Measurements from ENCODE around the gene CASR.

The CASR gene

GRCh38 chr3:122268257-122269024 is 85.0 kb downstream of the CASR start:
- H3K9me3 ChIP-seq (ENCODE audit: control insufficient read depth in 5 of 5, low read length in 5 of 5) = no peaks in the 10 kb centered on the region
- H3K9ac ChIP-seq (ENCODE audit: low read length in 5 of 5) = no peak overlapping the region
- no peak overlapping the region for H3K4me3 ChIP-seq (ENCODE audit: low read depth in 1 of 5, low read length in 5 of 5)
- H3K36me3 ChIP-seq (ENCODE audit: control insufficient read depth in 5 of 5, insufficient read depth in 5 of 5, low read length in 5 of 5) = no peaks in the 10 kb centered on the region
- peaks cover 0 to 6% (median 0%) of the 10 kb centered on the region in 5 donors for H3K4me1 ChIP-seq (ENCODE audit: control insufficient read depth in 5 of 5, insufficient read depth in 5 of 5, low read length in 5 of 5)
- no peaks in the 10 kb centered on the region for H3K27me3 ChIP-seq (ENCODE audit: control insufficient read depth in 5 of 5, insufficient read depth in 4 of 5, low read length in 5 of 5)
- H3K27ac ChIP-seq (ENCODE audit: low read depth, low read length) = no peak overlapping the region

DNA sequence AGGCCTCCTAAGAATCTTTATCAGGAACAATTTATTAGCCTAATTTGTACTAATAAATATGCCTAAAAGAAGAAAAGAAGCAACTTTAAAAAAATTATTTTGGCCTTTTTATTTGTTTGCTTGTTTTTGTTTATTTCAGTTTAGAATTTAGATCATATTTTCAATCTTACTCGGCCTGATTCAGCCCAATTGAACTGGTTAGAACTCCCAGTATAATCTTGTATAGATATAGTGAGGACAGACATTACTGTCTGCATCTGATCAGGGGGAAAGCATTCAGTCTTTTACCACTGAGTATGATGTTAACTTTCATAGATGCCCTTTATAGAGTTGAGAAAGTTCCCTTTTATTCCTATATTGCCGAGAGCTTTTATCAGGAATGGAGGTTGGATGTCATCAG is 85.6 kb downstream of the CASR start:
- Histone ChIP-seq H3K36me3 (ENCODE audit: control insufficient read depth in 5 of 5, insufficient read depth in 5 of 5, low read length in 5 of 5) (no peaks in the 10 kb centered on the region), H3K9ac (ENCODE audit: low read length in 5 of 5) (no peak overlapping the region), H3K4me1 (ENCODE audit: control insufficient read depth in 5 of 5, insufficient read depth in 5 of 5, low read length in 5 of 5) (peaks cover 0 to 6% (median 0%) of the 10 kb centered on the region in 5 donors), H3K27ac (ENCODE audit: low read depth, low read length) (no peak overlapping the region), H3K27me3 (ENCODE audit: control insufficient read depth in 5 of 5, insufficient read depth in 4 of 5, low read length in 5 of 5) (no peaks in the 10 kb centered on the region), H3K4me3 (ENCODE audit: low read depth in 1 of 5, low read length in 5 of 5) (no peak overlapping the region), H3K9me3 (ENCODE audit: control insufficient read depth in 5 of 5, low read length in 5 of 5) (no peaks in the 10 kb centered on the region)

- Histone ChIP-seq H3K9me3 (ENCODE audit: control insufficient read depth in 5 of 5, low read length in 5 of 5) (no peaks in the 10 kb centered on the region), H3K4me1 (ENCODE audit: control insufficient read depth in 5 of 5, insufficient read depth in 5 of 5, low read length in 5 of 5) (peaks cover 0 to 3% (median 0%) of the 10 kb centered on the region in 5 donors), H3K4me3 (ENCODE audit: low read depth in 1 of 5, low read length in 5 of 5) (no peak overlapping the region), H3K27me3 (ENCODE audit: control insufficient read depth in 5 of 5, insufficient read depth in 4 of 5, low read length in 5 of 5) (no peaks in the 10 kb centered on the region), H3K9ac (ENCODE audit: low read length in 5 of 5) (no peak overlapping the region), H3K36me3 (ENCODE audit: control insufficient read depth in 5 of 5, insufficient read depth in 5 of 5, low read length in 5 of 5) (no peaks in the 10 kb centered on the region), H3K27ac (ENCODE audit: low read depth, low read length) (no peak overlapping the region)
Measured at GRCh38 chr3:122271246-122271898, 87.9 kb downstream of the CASR start.

- Histone ChIP-seq H3K36me3 (ENCODE audit: control insufficient read depth in 5 of 5, insufficient read depth in 5 of 5, low read length in 5 of 5) (no peaks in the 10 kb centered on the region), H3K9me3 (ENCODE audit: control insufficient read depth in 5 of 5, low read length in 5 of 5) (no peaks in the 10 kb centered on the region), H3K4me1 (ENCODE audit: control insufficient read depth in 5 of 5, insufficient read depth in 5 of 5, low read length in 5 of 5) (peaks cover 0 to 3% (median 0%) of the 10 kb centered on the region in 5 donors), H3K27me3 (ENCODE audit: control insufficient read depth in 5 of 5, insufficient read depth in 4 of 5, low read length in 5 of 5) (no peaks in the 10 kb centered on the region), H3K27ac (ENCODE audit: low read depth, low read length) (no peak overlapping the region), H3K9ac (ENCODE audit: low read length in 5 of 5) (no peak overlapping the region), H3K4me3 (ENCODE audit: low read depth in 1 of 5, low read length in 5 of 5) (no peak overlapping the region)
Measured at GRCh38 chr3:122272879-122273278, 89.4 kb downstream of the CASR start.

DNA sequence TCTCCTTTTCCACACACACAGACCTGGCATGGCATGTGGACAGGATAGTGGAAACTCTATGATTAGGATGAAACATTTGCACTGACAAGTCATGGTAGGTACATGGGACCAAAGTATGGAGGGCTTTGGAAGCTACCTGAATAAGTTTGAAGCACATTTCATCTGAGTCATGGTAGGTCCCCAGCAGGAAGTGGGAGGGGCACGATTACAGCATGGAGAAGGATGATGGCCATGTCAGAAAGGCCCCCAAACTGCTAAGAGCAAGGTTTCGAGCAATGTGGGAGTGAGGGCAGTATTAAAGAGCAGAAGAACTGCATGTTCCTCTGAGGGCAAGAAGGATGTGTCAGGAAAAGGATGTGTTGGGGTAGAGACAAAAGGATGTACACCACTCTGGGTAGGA is 90.0 kb downstream of the CASR start:
- Histone ChIP-seq H3K27me3 (ENCODE audit: control insufficient read depth in 5 of 5, insufficient read depth in 4 of 5, low read length in 5 of 5) (peaks cover 0 to 2% (median 0%) of the 10 kb centered on the region in 5 donors), H3K4me3 (ENCODE audit: low read depth in 1 of 5, low read length in 5 of 5) (no peak overlapping the region), H3K9me3 (ENCODE audit: control insufficient read depth in 5 of 5, low read length in 5 of 5) (no peaks in the 10 kb centered on the region), H3K27ac (ENCODE audit: low read depth, low read length) (no peak overlapping the region), H3K36me3 (ENCODE audit: control insufficient read depth in 5 of 5, insufficient read depth in 5 of 5, low read length in 5 of 5) (no peaks in the 10 kb centered on the region), H3K9ac (ENCODE audit: low read length in 5 of 5) (no peak overlapping the region), H3K4me1 (ENCODE audit: control insufficient read depth in 5 of 5, insufficient read depth in 5 of 5, low read length in 5 of 5) (no peaks in the 10 kb centered on the region)

GRCh38 chr3:122281891-122282290 is 98.4 kb downstream of the CASR start:
- Histone ChIP-seq H3K4me1 (ENCODE audit: control insufficient read depth in 5 of 5, insufficient read depth in 5 of 5, low read length in 5 of 5) (no peaks in the 10 kb centered on the region), H3K4me3 (ENCODE audit: low read depth in 1 of 5, low read length in 5 of 5) (no peak overlapping the region), H3K36me3 (ENCODE audit: control insufficient read depth in 5 of 5, insufficient read depth in 5 of 5, low read length in 5 of 5) (no peaks in the 10 kb centered on the region), H3K27ac (ENCODE audit: low read depth, low read length) (no peak overlapping the region), H3K9me3 (ENCODE audit: control insufficient read depth in 5 of 5, low read length in 5 of 5) (no peaks in the 10 kb centered on the region), H3K9ac (ENCODE audit: low read length in 5 of 5) (no peak overlapping the region), H3K27me3 (ENCODE audit: control insufficient read depth in 5 of 5, insufficient read depth in 4 of 5, low read length in 5 of 5) (peaks cover 0 to 2% (median 0%) of the 10 kb centered on the region in 5 donors)

DNA sequence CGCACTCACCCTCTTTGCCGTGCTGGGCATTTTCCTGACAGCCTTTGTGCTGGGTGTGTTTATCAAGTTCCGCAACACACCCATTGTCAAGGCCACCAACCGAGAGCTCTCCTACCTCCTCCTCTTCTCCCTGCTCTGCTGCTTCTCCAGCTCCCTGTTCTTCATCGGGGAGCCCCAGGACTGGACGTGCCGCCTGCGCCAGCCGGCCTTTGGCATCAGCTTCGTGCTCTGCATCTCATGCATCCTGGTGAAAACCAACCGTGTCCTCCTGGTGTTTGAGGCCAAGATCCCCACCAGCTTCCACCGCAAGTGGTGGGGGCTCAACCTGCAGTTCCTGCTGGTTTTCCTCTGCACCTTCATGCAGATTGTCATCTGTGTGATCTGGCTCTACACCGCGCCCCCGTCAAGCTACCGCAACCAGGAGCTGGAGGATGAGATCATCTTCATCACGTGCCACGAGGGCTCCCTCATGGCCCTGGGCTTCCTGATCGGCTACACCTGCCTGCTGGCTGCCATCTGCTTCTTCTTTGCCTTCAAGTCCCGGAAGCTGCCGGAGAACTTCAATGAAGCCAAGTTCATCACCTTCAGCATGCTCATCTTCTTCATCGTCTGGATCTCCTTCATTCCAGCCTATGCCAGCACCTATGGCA is 100.5 kb downstream of the CASR start:
- Histone ChIP-seq H3K4me1 (ENCODE audit: control insufficient read depth in 5 of 5, insufficient read depth in 5 of 5, low read length in 5 of 5) (no peaks in the 10 kb centered on the region), H3K4me3 (ENCODE audit: low read depth in 1 of 5, low read length in 5 of 5) (no peak overlapping the region), H3K27me3 (ENCODE audit: control insufficient read depth in 5 of 5, insufficient read depth in 4 of 5, low read length in 5 of 5) (no peaks in the 10 kb centered on the region), H3K9me3 (ENCODE audit: control insufficient read depth in 5 of 5, low read length in 5 of 5) (no peaks in the 10 kb centered on the region), H3K9ac (ENCODE audit: low read length in 5 of 5) (no peak overlapping the region), H3K27ac (ENCODE audit: low read depth, low read length) (no peak overlapping the region), H3K36me3 (ENCODE audit: control insufficient read depth in 5 of 5, insufficient read depth in 5 of 5, low read length in 5 of 5) (no peaks in the 10 kb centered on the region)

DNA sequence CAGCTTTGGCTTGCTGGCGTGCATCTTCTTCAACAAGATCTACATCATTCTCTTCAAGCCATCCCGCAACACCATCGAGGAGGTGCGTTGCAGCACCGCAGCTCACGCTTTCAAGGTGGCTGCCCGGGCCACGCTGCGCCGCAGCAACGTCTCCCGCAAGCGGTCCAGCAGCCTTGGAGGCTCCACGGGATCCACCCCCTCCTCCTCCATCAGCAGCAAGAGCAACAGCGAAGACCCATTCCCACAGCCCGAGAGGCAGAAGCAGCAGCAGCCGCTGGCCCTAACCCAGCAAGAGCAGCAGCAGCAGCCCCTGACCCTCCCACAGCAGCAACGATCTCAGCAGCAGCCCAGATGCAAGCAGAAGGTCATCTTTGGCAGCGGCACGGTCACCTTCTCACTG is 101.0 kb downstream of the CASR start:
- peaks cover 0 to 5% (median 0%) of the 10 kb centered on the region in 5 donors for H3K4me1 ChIP-seq (ENCODE audit: control insufficient read depth in 5 of 5, insufficient read depth in 5 of 5, low read length in 5 of 5)
- no peak overlapping the region for H3K9ac ChIP-seq (ENCODE audit: low read length in 5 of 5)
- no peaks in the 10 kb centered on the region for H3K36me3 ChIP-seq (ENCODE audit: control insufficient read depth in 5 of 5, insufficient read depth in 5 of 5, low read length in 5 of 5)
- no peak overlapping the region for H3K27ac ChIP-seq (ENCODE audit: low read depth, low read length)
- H3K27me3 ChIP-seq (ENCODE audit: control insufficient read depth in 5 of 5, insufficient read depth in 4 of 5, low read length in 5 of 5) = no peaks in the 10 kb centered on the region
- no peaks in the 10 kb centered on the region for H3K9me3 ChIP-seq (ENCODE audit: control insufficient read depth in 5 of 5, low read length in 5 of 5)
- no peak overlapping the region for H3K4me3 ChIP-seq (ENCODE audit: low read depth in 1 of 5, low read length in 5 of 5)

DNA sequence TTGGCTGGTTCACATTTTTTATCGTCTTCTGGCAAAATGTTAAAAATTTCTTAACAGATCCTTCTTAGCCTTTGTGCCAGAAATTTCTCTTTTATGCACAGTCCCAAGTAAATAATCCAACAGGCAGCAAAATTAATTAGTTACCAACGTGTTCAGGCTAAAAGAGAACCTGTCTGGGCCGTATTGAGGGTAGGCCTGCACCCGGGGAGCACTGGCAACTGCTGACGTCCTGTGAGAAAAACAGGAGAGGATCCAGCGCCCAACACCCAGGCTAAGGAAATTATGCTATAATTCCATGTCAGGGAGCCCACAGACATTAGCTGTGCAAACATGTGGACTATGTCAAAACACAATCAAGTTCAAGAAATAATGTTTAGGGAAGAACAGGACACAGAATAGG is 110.9 kb downstream of the CASR start:
- Histone ChIP-seq H3K9ac (ENCODE audit: low read length in 5 of 5) (peak overlapping the region in 1 of 5 donors; percentile 15), H3K36me3 (ENCODE audit: control insufficient read depth in 5 of 5, insufficient read depth in 5 of 5, low read length in 5 of 5) (no peaks in the 10 kb centered on the region), H3K4me3 (ENCODE audit: low read depth in 1 of 5, low read length in 5 of 5) (no peak overlapping the region), H3K4me1 (ENCODE audit: control insufficient read depth in 5 of 5, insufficient read depth in 5 of 5, low read length in 5 of 5) (peaks cover 5 to 38% (median 21%) of the 10 kb centered on the region in 5 donors), H3K27me3 (ENCODE audit: control insufficient read depth in 5 of 5, insufficient read depth in 4 of 5, low read length in 5 of 5) (no peaks in the 10 kb centered on the region), H3K27ac (ENCODE audit: low read depth, low read length) (peak overlapping the region; percentile 89), H3K9me3 (ENCODE audit: control insufficient read depth in 5 of 5, low read length in 5 of 5) (no peaks in the 10 kb centered on the region)
